ENCODE measurements around the gene SOX6. TPM values are rescaled to one million over a fixed set of nuclear protein-coding genes. Genes with fewer than 3 reads are reported as not detected.

Gene SOX6
- polyA plus RNA-seq, 3 donors, result not detected

GRCh38 chr11:15958910-15959309 lies 397.4 kb downstream of the SOX6 start:
- 100% methylated on average over 1 of the region's 1 CpG for WGBS (ENCODE audit: insufficient coverage)
- no peak overlapping the region for H3K4me2 ChIP-seq (replicated peaks; ENCODE audit: extremely low read depth, low read length, poor library complexity, severe bottlenecking)

GRCh38 chr11:15957234-15957633 lies 399.1 kb downstream of the SOX6 start:
- Histone ChIP-seq H3K9me3 (replicated peaks in 1 of 2; ENCODE audit: control insufficient read depth in 1 of 2, insufficient read depth in 1 of 2, low read length in 2 of 2) (no peaks in the 10 kb centered on the region), H3K27ac (ENCODE audit: low read depth in 1 of 2, low read length in 2 of 2) (no peak overlapping the region), H2AFZ (ENCODE audit: insufficient read depth, low read depth, low read length, poor library complexity, severe bottlenecking) (no peak overlapping the region), H3K79me2 (ENCODE audit: insufficient read depth, low read length) (no peaks in the 10 kb centered on the region), H4K20me1 (ENCODE audit: insufficient read depth, low read length) (no peaks in the 10 kb centered on the region), H3K27me3 (ENCODE audit: control insufficient read depth in 2 of 2, insufficient read depth in 2 of 2, low read length in 2 of 2) (no peaks in the 10 kb centered on the region), H3K4me1 (ENCODE audit: control insufficient read depth in 1 of 2, insufficient read depth in 2 of 2, low read length in 2 of 2) (no peaks in the 10 kb centered on the region), H3K4me3 (replicated peaks in 1 of 3; ENCODE audit: low read depth in 2 of 3, low read length in 3 of 3) (no peak overlapping the region), H3K9ac (ENCODE audit: insufficient read depth, low read length, poor library complexity, severe bottlenecking) (no peak overlapping the region), H3K36me3 (replicated peaks in 1 of 2; ENCODE audit: control insufficient read depth in 1 of 2, insufficient read depth in 2 of 2, low read length in 2 of 2) (no peaks in the 10 kb centered on the region), H3K4me2 (replicated peaks; ENCODE audit: extremely low read depth, low read length, poor library complexity, severe bottlenecking) (no peak overlapping the region)
- intact Hi-C loops (cut with micrococcal nuclease), result no loop called here
- Mint-ChIP-seq H3K36me3 (no peaks in the 10 kb centered on the region), H3K9me3 (peaks cover 0 to 8% (median 2%) of the 10 kb centered on the region in 7 donors), H3K4me3 (no peak overlapping the region), H3K27ac (no peak overlapping the region), H3K27me3 (ENCODE audit: low read depth in 3 of 3) (no peaks in the 10 kb centered on the region), H3K4me1 (no peaks in the 10 kb centered on the region)
- whole genome bisulfite sequencing (ENCODE audit: insufficient coverage), result 45% methylated on average over 2 of the region's 2 CpGs
- DNase-seq, result no peak
- TF ChIP-seq CTCF (IDR thresholded peaks at IDR 0.05), result no peak

More at GRCh38 chr11:15958910-15959309, 397.4 kb downstream of the SOX6 start:
- Histone ChIP-seq H3K27me3 (ENCODE audit: control insufficient read depth in 2 of 2, insufficient read depth in 2 of 2, low read length in 2 of 2) (no peaks in the 10 kb centered on the region), H4K20me1 (ENCODE audit: insufficient read depth, low read length) (no peaks in the 10 kb centered on the region), H3K27ac (ENCODE audit: low read depth in 1 of 2, low read length in 2 of 2) (no peak overlapping the region), H3K4me3 (replicated peaks in 1 of 3; ENCODE audit: low read depth in 2 of 3, low read length in 3 of 3) (no peak overlapping the region), H3K9me3 (replicated peaks in 1 of 2; ENCODE audit: control insufficient read depth in 1 of 2, insufficient read depth in 1 of 2, low read length in 2 of 2) (no peaks in the 10 kb centered on the region), H3K9ac (ENCODE audit: insufficient read depth, low read length, poor library complexity, severe bottlenecking) (no peak overlapping the region), H3K36me3 (replicated peaks in 1 of 2; ENCODE audit: control insufficient read depth in 1 of 2, insufficient read depth in 2 of 2, low read length in 2 of 2) (no peaks in the 10 kb centered on the region), H2AFZ (ENCODE audit: insufficient read depth, low read depth, low read length, poor library complexity, severe bottlenecking) (no peak overlapping the region), H3K79me2 (ENCODE audit: insufficient read depth, low read length) (no peaks in the 10 kb centered on the region), H3K4me1 (ENCODE audit: control insufficient read depth in 1 of 2, insufficient read depth in 2 of 2, low read length in 2 of 2) (no peaks in the 10 kb centered on the region)
- H3K9me3 Mint-ChIP-seq, result peaks cover 0 to 5% (median 1%) of the 10 kb centered on the region in 7 donors
- intact Hi-C loops (cut with micrococcal nuclease), result no loop called here
- TF ChIP-seq CTCF (IDR thresholded peaks at IDR 0.05), result no peak
- no peak overlapping the region for H3K4me3 Mint-ChIP-seq
- no peaks in the 10 kb centered on the region for H3K36me3 Mint-ChIP-seq
- no peak overlapping the region for H3K27ac Mint-ChIP-seq
- peaks cover 0 to 3% (median 0%) of the 10 kb centered on the region in 3 donors for H3K27me3 Mint-ChIP-seq (ENCODE audit: low read depth in 3 of 3)
- H3K4me1 Mint-ChIP-seq, result no peaks in the 10 kb centered on the region
- DNase-seq, result no peak
